Measurements from ENCODE around the gene MUC6.

DNA sequence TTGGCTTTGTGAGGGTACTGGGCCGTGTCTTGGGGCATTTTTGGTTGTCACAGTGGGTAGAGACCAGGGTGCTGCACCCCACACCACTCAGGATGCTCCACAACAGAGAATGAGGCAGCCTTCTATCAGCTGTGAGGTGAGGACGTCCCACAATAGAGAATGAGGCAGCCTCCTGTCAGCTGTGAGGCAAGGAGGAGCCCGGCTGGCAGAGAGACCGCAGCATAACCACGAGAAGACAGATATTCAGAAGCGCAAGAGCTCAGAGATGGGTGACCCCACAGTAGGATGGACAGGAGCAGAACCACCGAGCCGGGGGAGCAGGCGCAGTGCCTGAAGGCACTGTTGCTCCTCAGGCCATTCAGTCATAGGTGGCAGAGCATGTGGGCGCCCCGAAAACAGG lies 63.3 kb downstream of the MUC6 start:
- TF ChIP-seq, protein P1, sequence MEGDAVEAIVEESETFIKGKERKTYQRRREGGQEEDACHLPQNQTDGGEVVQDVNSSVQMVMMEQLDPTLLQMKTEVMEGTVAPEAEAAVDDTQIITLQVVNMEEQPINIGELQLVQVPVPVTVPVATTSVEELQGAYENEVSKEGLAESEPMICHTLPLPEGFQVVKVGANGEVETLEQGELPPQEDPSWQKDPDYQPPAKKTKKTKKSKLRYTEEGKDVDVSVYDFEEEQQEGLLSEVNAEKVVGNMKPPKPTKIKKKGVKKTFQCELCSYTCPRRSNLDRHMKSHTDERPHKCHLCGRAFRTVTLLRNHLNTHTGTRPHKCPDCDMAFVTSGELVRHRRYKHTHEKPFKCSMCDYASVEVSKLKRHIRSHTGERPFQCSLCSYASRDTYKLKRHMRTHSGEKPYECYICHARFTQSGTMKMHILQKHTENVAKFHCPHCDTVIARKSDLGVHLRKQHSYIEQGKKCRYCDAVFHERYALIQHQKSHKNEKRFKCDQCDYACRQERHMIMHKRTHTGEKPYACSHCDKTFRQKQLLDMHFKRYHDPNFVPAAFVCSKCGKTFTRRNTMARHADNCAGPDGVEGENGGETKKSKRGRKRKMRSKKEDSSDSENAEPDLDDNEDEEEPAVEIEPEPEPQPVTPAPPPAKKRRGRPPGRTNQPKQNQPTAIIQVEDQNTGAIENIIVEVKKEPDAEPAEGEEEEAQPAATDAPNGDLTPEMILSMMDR (tag by site-specific recombination; IDR thresholded peaks at IDR 0.05): no peak
- no peak for TF ChIP-seq ZNF549 (tag by site-specific recombination; IDR thresholded peaks at IDR 0.05)
